GM12892 (cell line): ENCODE results near the gene IRX4.

Source experiments
- POLR2A ChIP-seq: IDR thresholded peaks from 2 replicates; pipeline ENCODE4 v1.6.1; 2011; ENCODE audit warnings: low read depth, low read length, control low read depth
- POLR2AphosphoS5 ChIP-seq: IDR thresholded peaks from 2 replicates; pipeline ENCODE4 v1.6.1; 2011; ENCODE audit warnings: low read depth, low read length, control low read depth
- TAF1 ChIP-seq: IDR thresholded peaks from 2 replicates; pipeline ENCODE4 v1.6.1; 2011; ENCODE audit warnings: low read depth, mild to moderate bottlenecking, control low read depth, low read length, borderline replicate concordance

DNA sequence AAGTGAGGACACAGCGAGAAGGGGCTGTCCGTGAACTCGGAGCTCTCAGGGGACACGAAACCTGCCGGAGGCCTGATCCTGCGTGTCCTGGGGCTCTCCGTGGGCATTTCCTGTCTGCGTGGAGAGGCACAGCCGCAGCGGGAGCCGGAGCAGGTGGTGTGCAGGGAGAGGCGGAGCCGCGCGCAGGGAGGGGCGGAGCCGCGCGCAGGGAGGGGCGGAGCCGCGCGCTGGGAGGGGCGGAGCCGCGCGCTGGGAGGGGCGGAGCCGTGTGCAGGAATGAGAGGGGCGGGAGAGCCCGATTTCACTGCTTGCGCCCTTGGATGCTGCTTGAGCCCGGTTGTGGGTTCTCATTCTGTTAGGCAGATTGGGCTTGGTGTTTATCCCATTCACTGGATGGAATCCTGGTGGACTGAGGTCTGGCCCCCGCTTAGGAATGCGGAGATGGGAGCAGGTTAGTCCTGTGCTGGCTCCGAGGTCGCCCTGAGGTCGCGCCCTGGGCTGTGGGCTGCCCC, 54.8 kb downstream of the IRX4 start:
- TF ChIP-seq TAF1, result no peak
- no peak for TF ChIP-seq POLR2A
- TF ChIP-seq POLR2AphosphoS5, result no peak
